SK-N-SH (cell line): ENCODE data around the gene AVP.

ENCODE experiments used
- CHD2 ChIP-seq: fragments of 150-350 bp; IDR thresholded peaks from 2 replicates; pipeline ENCODE4 v1.6.1; 2018; ENCODE audit warnings: low read length; ENCODE audit not compliant: partially characterized antibody
- CTCF ChIP-seq: fragments of 200-600 bp; sonication (generic); IDR thresholded peaks from 2 replicates; pipeline ENCODE4 v1.6.1; 2017; ENCODE audit warnings: antibody characterized with exemption, mild to moderate bottlenecking, moderate library complexity
- FOXM1 ChIP-seq: IDR thresholded peaks from 2 replicates; pipeline ENCODE4 v1.4.0; 2012; ENCODE audit warnings: low read depth, mild to moderate bottlenecking
- MAX ChIP-seq: IDR thresholded peaks from 2 replicates; pipeline ENCODE4 v1.4.0; 2012; ENCODE audit warnings: low read depth
- NFIC ChIP-seq: IDR thresholded peaks from 2 replicates; pipeline ENCODE4 v1.4.0; 2012; ENCODE audit warnings: borderline replicate concordance
- RAD21 ChIP-seq: IDR thresholded peaks from 2 replicates; pipeline ENCODE4 v1.6.1; 2012; ENCODE audit warnings: mild to moderate bottlenecking, low read length
- REST ChIP-seq: IDR thresholded peaks from 2 replicates; pipeline ENCODE4 v1.6.1; 2012; ENCODE audit warnings: mild to moderate bottlenecking, low read depth, low read length, moderate library complexity
- USF2 ChIP-seq: fragments of 150-350 bp; IDR thresholded peaks from 2 replicates; pipeline ENCODE4 v1.6.1; 2017; ENCODE audit warnings: antibody characterized with exemption, low read length, low read depth, borderline replicate concordance
- ZBTB33 ChIP-seq: IDR thresholded peaks from 2 replicates; pipeline ENCODE4 v1.4.0; 2012; ENCODE audit warnings: low read depth, borderline replicate concordance

- no peak for TF ChIP-seq ZBTB33
- no peak for TF ChIP-seq MAX
- TF ChIP-seq RAD21: no peak
- no peak for TF ChIP-seq REST
- TF ChIP-seq CHD2: no peak
- no peak for TF ChIP-seq NFIC
- TF ChIP-seq FOXM1: no peak
- TF ChIP-seq USF2: no peak
- TF ChIP-seq CTCF: no peak
Observed at GRCh38 chr20:3074812-3075211, 9.7 kb downstream of the AVP start.
